MG63 (cell line): ENCODE results near the gene ACKR2. TPM values are rescaled to one million over a fixed set of nuclear protein-coding genes. Genes with fewer than 3 reads are reported as not detected.

ENCODE experiments used
- DNase-seq: peaks from one replicate; pipeline ENCODE4 v3.0.0-alpha.2; 2020
- H3K27me3 ChIP-seq: fragments of 250-450 bp; sonication (Bioruptor Pico); 2 replicates; pipeline ENCODE4 v1.5.1; 2020; ENCODE audit warnings: mild to moderate bottlenecking, moderate library complexity
- H3K36me3 ChIP-seq: fragments of 250-450 bp; sonication (Bioruptor Pico); 2 replicates; pipeline ENCODE4 v1.5.1; 2020; ENCODE audit warnings: mild to moderate bottlenecking, moderate library complexity
- H3K4me3 ChIP-seq: fragments of 250-450 bp; sonication (Bioruptor Pico); 2 replicates; pipeline ENCODE4 v1.5.1; 2020; ENCODE audit warnings: mild to moderate bottlenecking, moderate library complexity
- H3K9me3 ChIP-seq: fragments of 250-450 bp; sonication (Bioruptor Pico); 2 replicates; pipeline ENCODE4 v1.5.1; 2020; ENCODE audit warnings: mild to moderate bottlenecking, moderate library complexity
- total RNA-seq: library from RNA; depleted of rRNA; stranded (reverse); fragments of >200 nt; shearing (Covaris generic); gene quantifications from 2 replicates; pipeline ENCODE4 v1.2.3, GENCODE V29; 2014; ENCODE audit warnings: low replicate concordance; rRNA removed

Gene ACKR2, protein sequence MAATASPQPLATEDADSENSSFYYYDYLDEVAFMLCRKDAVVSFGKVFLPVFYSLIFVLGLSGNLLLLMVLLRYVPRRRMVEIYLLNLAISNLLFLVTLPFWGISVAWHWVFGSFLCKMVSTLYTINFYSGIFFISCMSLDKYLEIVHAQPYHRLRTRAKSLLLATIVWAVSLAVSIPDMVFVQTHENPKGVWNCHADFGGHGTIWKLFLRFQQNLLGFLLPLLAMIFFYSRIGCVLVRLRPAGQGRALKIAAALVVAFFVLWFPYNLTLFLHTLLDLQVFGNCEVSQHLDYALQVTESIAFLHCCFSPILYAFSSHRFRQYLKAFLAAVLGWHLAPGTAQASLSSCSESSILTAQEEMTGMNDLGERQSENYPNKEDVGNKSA
- not detected in 2 replicates for total RNA-seq

DNA sequence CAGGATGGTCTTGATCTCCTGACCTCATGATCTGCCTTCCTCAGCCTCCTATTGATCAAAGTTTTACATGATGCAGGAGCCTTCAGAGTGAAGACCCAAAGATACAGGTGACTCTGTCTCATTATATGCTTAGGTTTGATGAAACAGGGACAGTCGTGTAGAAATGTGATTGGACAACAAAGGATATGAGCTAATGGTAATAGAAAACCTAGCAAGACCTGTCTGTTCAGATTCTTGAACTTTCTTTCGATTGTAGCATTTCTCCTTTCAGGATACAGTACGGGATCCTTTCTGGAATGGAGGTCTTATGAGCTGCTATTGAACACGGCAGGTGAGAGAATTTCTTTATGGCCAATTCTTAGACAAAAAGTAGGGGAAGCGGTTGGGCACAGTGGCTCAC is at the start of gene ACKR2:
ACKR2 (plus strand) TSS at position 244 of the 400 bp plus-strand sequence. CDS start 55,058 bp downstream, outside the sequence.
- Histone ChIP-seq H3K4me3 (no peak within 1 kb of the TSS), H3K36me3 (no peaks in the 10 kb centered on the region), H3K9me3 (no peaks in the 10 kb centered on the region), H3K27me3 (no peaks in the 10 kb centered on the region)
- DNase-seq = no peak

DNA sequence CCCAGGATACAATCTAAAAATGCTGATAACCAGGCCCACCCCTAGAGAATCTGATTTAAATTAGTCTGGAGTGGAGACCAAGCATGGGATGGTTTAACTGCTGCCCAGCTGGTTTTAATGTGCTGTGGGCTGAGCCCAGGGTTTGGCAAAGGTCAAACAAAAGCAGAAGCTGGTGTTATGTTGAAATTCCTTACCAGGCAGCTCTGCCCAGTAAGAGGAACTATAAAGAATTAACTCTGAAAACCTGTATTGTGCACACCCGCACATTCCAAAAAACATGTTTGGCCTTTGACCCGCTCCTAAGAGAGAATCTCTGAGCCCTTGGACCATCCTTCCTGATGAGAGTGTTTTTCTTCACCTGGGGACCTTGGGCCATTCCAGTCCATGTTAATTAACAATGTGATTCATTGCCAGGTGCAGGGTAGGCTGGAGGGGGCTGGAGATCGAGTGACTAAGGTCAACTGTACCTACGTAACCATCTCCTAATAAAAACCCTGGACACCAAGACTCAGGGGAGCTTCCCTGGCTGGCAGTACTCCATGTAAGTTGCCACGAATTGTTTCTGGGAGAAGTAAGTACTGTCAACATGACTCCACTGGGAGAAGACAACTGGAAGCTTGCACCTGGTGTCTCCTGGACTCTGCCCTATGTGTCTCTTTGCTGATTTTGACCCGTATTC is 47.1 kb upstream of the ACKR2 start:
- DNase-seq = no peak

DNA sequence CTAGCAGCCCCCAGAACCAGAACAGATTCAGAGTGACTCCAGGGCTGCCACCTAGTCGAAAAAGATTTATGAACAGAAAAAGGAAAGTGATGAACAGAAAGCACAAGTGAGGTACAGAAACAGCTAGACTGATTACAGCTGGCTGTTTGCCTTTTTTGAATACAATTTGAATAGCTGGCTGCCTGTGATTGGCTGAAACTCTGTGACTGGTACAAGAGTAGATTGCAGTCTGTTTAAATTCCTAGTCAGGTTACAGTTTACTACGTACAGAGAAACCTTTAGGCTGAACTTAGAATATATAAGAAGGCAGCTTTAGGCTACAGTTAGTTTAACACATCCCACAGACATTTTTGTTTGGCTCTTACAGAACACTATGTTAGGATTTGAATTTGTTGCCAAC is 46.2 kb upstream of the ACKR2 start:
- H3K9me3 ChIP-seq = no peaks in the 10 kb centered on the region
- DNase-seq = no peak
- H3K36me3 ChIP-seq = no peaks in the 10 kb centered on the region
- no peaks in the 10 kb centered on the region for H3K27me3 ChIP-seq
- no peak overlapping the region for H3K4me3 ChIP-seq

More for the DNA sequence above, 47.1 kb upstream of the ACKR2 start:
- no peaks in the 10 kb centered on the region for H3K36me3 ChIP-seq
- no peaks in the 10 kb centered on the region for H3K27me3 ChIP-seq
- no peak overlapping the region for H3K4me3 ChIP-seq
- no peaks in the 10 kb centered on the region for H3K9me3 ChIP-seq

DNA sequence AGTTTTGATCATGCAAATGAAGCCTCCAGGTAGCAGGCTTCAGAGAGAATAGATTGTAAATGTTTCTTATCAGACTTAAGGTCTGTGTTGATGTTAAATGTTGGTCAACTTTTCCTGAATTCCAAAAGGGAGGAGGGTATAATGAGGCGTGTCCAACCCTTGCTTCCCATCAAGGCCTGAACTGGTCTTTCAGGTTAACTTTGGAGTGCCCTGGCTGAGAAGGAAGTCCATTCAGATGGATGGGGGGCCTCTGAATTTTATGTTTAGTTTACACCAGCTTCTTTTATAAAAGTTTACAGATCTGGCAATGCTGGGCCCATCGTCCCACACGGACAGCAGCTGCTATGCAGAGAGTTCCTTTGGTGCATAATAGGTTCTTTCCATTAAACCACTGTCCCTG is 45.1 kb upstream of the ACKR2 start:
- Histone ChIP-seq H3K4me3 (no peak overlapping the region), H3K36me3 (no peaks in the 10 kb centered on the region), H3K27me3 (no peaks in the 10 kb centered on the region), H3K9me3 (no peaks in the 10 kb centered on the region)
- no peak for DNase-seq

DNA sequence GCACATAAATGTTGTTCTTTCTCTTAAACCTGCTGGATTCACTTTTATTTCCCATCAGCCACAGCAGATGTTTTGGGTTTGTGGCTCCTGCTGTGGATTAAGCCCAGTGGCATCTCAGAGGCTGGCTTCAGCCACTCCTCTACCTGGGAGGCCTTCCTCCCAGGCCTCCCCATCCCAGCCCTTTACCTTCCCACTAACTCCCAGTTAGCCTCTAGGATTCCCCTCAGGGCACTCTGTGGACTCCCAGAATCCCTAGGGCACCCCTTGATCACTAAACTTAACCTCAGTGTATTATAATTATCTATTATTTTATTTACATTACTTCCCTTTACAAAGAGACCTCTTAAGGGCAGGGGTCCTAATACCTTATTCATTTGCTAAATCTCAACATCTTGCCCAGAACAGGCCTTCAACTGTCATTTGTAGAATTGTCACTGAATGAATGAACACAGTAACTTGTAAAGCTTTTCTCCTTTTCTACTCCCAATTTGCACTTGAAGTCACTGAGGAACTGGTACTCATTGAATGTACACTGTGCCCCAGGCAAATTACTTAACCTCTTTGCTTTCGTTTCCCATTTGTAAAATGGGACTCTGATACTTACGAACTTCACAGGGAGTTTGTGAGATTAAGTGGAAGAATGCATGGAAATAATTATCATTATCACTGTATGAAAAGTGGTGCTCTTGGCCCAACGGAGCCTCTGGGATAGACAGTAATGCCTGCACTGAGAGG is 44.5 kb upstream of the ACKR2 start:
- DNase-seq = no peak
- no peaks in the 10 kb centered on the region for H3K27me3 ChIP-seq
- H3K4me3 ChIP-seq = no peak overlapping the region
- no peaks in the 10 kb centered on the region for H3K36me3 ChIP-seq
- H3K9me3 ChIP-seq = no peaks in the 10 kb centered on the region

DNA sequence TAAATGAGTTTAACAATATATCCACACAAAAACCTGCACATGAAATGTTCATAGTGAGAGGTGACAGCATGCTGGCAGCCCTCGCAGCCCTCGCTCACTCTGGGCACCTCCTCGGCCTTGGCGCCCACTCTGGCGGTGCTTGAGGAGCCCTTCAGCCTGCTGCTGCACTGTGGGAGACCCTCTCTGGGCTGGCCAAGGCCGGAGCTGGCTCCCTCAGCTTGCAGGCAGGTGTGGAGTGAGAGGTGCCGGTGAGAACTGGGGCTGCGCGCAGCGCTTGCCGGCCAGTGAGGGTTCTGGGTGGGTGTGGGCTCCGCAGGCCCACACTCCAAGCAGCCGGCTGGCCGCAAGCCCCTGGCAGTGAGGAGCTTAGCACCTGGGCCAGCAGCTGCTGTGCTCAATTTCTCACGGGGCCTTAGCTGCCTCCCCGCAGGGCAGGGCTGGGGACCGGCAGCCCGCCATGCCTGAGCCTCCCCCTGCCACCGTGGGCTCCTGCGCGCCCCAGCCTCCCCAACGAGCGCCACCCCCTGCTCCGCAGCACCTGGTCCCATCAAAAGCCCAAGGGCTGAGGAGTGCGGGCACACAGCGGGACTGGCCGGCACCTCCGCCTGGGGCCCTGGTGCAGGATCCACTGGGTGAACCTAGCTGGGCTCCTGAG is 39.6 kb upstream of the ACKR2 start:
- Histone ChIP-seq H3K36me3 (no peaks in the 10 kb centered on the region), H3K4me3 (no peak overlapping the region), H3K9me3 (no peaks in the 10 kb centered on the region), H3K27me3 (no peaks in the 10 kb centered on the region)
- no peak for DNase-seq

DNA sequence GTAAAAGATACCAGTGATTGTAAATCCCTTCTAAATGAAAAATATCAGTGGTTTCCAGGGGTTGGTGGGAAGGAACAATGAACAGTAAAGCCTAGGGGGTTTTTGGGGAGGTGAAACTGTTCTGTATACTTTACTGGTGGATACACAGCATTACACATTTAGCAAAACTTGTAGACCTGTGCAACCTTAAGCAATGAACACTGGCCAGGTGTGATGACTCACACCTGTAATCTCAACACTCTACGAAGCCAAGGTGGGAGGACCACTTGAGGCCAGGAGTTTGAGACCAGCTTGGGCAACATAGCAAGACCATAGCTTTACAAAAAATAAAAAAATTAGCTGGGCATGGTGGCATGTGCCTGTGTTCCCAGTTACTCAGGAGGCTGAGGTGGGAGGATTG is 38.0 kb upstream of the ACKR2 start:
- H3K9me3 ChIP-seq = no peaks in the 10 kb centered on the region
- no peaks in the 10 kb centered on the region for H3K27me3 ChIP-seq
- H3K4me3 ChIP-seq = no peak overlapping the region
- DNase-seq = no peak
- no peaks in the 10 kb centered on the region for H3K36me3 ChIP-seq

DNA sequence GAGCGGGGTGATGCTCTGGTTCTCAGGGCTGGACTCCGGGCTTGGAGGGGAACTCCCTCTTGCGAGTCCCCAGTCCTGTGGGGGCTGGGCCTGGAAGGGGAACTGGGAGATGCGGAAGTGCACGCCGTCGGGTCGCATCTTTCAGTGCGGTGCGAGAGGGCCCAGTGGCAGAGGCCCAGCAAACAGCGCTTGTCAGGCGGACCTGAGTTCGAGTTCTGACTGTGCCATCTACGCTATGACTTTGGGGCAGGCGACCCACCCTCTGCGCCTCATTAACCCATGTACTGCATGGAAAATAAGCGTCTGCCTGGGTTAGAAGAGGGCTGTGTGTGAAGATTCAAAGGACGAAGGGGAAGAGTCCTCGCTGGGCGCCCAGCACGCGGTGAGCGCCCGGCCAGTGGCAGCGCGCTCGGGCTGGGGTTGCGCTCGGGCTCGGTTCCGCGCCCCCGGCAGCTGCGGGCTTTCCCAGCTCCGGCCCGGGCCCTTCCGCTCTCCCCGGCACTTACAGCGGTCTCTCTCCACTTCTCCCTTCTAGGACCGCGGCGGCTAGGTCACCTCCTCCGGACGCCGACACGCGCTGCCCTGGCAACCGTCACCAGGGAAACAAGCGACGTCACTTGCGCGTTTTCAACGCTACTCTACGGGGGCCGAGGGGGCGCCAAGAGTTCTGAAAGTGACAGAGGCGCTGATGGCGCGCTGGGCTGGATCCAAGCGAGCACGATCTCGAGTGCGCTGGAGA is 36.4 kb upstream of the ACKR2 start, which contains the start of gene CCDC13:
CCDC13 (minus strand) TSS at position 584 of the 739 bp plus-strand sequence. CDS start 14,908 bp downstream, outside the sequence.
- H3K9me3 ChIP-seq = no peaks in the 10 kb centered on the region
- peak within 1 kb of the TSS; percentile 36 for H3K4me3 ChIP-seq
- H3K27me3 ChIP-seq = no peaks in the 10 kb centered on the region
- DNase-seq = peak; percentile 72
- H3K36me3 ChIP-seq = no peaks in the 10 kb centered on the region

DNA sequence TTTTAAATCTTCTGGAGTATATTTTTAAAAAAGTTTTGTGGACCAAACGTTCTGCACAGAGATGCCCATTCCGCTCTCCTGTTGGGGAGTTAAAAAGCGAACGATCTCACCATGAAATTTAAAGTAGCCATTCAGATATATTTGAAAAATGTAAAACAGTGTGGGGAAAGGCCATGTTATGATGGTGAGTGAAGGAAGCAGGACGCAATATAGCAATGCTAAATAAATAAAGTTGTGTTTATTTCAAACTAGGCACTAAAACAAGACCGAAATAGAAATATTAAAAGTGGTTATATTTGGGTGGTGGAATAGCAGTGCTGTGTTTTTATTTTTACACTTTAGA is 35.9 kb upstream of the ACKR2 start:
- H3K36me3 ChIP-seq = no peaks in the 10 kb centered on the region
- no peaks in the 10 kb centered on the region for H3K27me3 ChIP-seq
- H3K4me3 ChIP-seq = peak overlapping the region; percentile 36
- no peak for DNase-seq
- H3K9me3 ChIP-seq = no peaks in the 10 kb centered on the region

DNA sequence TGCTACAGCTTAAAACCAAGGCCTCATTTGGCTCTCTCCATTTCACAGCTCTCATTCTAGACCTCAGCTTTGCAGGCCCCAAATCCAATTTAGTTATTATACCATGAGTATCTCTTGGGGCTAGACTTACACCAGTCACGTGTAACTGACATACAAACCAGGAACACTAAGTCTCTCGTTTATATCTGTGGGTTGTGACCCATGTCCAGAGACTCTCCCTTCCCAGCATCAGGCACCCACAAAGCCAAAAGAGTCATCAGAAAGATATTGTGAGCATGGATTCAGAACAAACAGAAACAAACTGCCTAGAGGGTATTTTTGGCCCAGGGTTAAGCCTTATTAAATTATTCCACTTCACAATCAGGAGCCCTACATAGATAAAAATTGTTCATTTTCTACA is 30.6 kb upstream of the ACKR2 start:
- Histone ChIP-seq H3K9me3 (no peaks in the 10 kb centered on the region), H3K36me3 (no peaks in the 10 kb centered on the region; the same call in 1 of the 2 replicates), H3K4me3 (no peak overlapping the region), H3K27me3 (no peaks in the 10 kb centered on the region)
- DNase-seq = peak; percentile 61

DNA sequence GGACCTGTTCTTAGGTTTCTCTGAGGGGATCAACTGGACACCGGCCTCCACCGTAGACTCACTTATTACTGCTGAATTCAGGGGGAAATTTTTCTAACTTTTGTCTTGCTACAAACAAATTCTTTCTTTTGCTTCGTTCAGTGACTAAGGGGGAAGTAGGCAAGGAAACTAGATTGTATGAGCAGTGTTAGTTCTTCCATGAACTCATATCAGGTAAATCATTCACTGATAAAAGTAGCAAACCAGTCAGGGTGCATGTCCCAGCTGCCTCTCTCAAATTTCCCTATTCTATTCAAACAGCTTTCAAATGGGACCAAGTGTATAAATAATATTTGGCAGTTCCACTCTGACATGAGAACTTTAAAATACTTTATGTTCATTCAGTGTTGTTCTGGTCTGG is 28.8 kb upstream of the ACKR2 start:
- no peak for DNase-seq
- no peaks in the 10 kb centered on the region for H3K9me3 ChIP-seq
- H3K27me3 ChIP-seq = no peaks in the 10 kb centered on the region
- H3K4me3 ChIP-seq = no peak overlapping the region
- H3K36me3 ChIP-seq = no peaks in the 10 kb centered on the region; the same call in 1 of the 2 replicates

DNA sequence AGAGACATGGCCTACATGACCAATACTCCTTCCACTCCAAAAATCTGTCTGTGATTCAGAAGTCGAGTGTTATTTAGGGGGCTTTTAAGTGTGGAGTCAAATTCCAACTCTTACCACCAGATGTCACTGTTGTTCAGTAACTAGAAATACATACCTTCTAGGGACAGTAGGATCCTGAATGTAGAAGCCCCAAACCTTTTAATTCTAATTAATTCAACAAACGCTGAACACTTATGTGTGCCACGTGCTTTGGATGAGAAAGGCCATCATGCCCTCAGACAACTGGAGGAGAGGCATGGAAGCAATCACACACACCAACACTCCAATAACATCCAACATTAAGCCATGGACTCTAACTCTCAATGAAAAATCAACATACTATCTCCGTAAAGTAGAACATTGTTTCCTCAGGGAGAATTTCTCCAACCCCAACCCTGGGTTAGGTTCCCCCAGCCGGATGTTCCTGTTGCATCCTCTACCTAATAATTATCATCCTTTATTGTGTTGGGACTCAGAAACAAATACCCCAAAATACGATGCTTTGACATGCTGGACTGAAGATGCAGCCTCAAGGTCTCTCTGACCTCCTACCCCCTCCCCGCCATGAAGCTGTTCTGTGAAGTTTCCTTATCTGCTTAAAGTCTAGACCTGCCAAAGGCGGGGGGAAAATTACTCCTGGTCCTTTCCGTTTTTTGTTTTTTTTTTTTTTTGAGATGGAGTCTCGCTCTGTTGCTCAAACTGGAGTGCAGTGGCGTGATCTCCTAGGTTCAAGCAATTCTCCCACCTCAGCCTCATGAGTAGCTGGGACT is 28.1 kb upstream of the ACKR2 start:
- Histone ChIP-seq H3K4me3 (no peak overlapping the region), H3K27me3 (no peaks in the 10 kb centered on the region), H3K9me3 (no peaks in the 10 kb centered on the region), H3K36me3 (no peaks in the 10 kb centered on the region; the same call in 1 of the 2 replicates)
- no peak for DNase-seq

DNA sequence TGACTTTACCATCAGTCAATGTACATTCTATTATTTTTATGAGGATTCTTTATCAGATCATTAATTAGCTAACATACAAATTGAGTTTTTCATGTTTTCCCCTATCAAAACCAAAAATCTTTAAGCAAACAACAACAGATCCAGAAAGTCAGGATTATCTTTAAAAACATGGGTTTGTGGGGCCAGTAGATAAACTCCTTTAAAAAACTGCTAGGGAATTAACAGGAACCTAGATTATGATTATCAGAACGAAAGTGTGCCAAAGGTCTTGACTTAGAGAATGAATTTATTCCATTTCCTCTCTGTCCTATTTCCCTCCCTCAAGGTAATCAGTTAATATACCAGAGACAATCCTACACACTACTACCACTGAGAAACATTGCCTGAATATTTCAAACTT is 23.0 kb upstream of the ACKR2 start:
- Histone ChIP-seq H3K36me3 (peaks cover 4% of the 10 kb centered on the region), H3K27me3 (no peaks in the 10 kb centered on the region), H3K4me3 (no peak overlapping the region), H3K9me3 (no peaks in the 10 kb centered on the region)
- DNase-seq = no peak

DNA sequence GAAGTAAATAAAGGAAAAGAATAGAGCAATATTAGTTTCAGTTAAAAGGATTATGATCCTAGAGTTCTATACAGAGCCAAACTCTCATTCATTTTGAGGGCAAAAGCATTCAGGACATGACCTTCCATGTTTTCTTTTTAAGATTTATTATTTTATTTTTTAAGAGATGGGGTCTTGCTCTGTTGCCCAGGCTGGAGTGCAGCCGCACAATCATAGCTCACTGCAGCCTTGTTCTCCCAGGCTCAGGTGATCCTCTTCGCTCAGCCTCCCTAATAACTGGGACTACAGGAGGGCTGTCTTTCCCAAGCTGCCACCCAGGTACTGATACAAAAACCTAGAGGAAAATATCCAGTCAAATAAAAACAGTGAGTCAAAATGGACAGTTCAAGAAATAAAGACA is 22.6 kb upstream of the ACKR2 start:
- H3K36me3 ChIP-seq = peaks cover 4% of the 10 kb centered on the region
- no peaks in the 10 kb centered on the region for H3K27me3 ChIP-seq
- no peaks in the 10 kb centered on the region for H3K9me3 ChIP-seq
- no peak overlapping the region for H3K4me3 ChIP-seq
- no peak for DNase-seq

DNA sequence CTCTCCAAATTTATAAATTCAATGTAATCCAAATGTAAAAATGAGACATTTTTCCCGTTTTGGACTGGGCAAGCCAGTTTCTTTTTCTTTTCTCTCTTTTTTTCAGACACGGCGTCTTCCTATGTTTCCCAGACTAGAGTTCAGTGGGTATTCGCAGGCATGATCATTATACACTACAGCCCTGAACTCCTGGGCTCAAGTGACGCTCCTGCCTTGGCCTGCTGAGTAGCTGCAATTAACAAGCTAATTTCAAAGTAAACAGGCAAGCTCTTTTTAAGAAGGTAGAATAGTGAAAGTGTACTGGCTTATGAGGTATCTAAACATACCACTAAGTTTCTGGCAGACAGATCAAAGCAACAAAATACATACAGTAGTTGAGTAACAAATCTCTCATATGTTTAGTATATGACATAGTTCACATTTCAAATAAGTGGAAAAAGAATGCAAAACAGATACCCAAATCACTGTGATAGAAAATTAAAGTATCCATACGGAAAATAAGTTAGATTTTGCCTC is 18.5 kb upstream of the ACKR2 start:
- no peak overlapping the region for H3K4me3 ChIP-seq
- no peaks in the 10 kb centered on the region for H3K27me3 ChIP-seq
- peaks cover 8% of the 10 kb centered on the region for H3K36me3 ChIP-seq
- no peak for DNase-seq
- H3K9me3 ChIP-seq = no peaks in the 10 kb centered on the region
